GM18870 (cell line): ENCODE data around the gene TXNDC11.

ENCODE experiments used
- ATAC-seq: cut with Tn5 transposase; IDR thresholded peaks from one replicate; pipeline ENCODE4 v1.9.1; 2021; ENCODE audit warnings: moderate library complexity; ENCODE audit not compliant: unreplicated experiment

The TXNDC11 gene

DNA sequence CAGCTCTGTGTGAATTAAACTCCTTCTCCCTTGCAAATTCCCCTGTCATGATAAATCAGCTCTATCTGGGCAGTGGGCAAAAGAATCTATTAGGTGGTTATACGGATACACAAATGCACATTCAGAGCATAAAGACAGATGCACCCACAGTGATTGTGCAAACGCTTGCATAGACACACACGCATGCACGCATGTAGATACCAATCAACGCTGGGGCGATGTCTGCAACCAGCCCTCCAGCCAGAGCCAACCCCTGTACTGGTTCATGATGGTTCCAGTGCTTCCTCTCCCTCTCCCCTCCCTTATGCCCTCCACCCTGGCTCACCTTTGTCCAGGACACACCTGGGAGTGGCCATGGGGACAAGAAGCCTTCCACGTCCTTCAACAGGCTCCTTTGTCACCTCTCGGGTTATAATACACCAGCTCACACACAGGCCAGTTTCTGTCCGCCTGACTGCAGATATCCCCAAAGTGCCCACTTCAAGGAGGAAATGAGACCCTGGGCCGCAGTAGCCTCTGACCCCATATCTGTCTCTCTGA lies 107.5 kb downstream of the TXNDC11 start:
- ATAC-seq: no peak

DNA sequence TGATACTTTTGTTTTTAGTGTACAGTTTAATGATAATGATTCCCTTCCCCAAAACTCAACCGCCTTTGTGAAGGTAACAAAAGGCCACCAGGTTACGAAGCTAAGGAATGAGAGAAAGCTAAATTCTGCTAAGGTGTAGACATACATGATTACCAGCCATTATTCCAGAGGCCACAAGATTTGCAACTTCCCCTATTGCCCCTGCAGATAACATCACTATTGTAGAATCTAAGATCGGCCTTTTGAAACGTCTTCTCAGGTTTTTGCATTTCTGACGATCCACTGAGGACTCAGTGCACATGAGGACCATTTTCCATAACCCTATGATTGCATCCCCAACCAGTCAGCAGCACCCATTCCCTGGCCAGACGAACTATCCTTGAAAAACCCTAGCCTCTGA lies 108.3 kb downstream of the TXNDC11 start:
- no peak for ATAC-seq

- no peak for ATAC-seq
Measured at GRCh38 chr16:11633113-11633512, 109.5 kb downstream of the TXNDC11 start.

GRCh38 chr16:11632455-11632939 lies 110.2 kb downstream of the TXNDC11 start:
- no peak for ATAC-seq

DNA sequence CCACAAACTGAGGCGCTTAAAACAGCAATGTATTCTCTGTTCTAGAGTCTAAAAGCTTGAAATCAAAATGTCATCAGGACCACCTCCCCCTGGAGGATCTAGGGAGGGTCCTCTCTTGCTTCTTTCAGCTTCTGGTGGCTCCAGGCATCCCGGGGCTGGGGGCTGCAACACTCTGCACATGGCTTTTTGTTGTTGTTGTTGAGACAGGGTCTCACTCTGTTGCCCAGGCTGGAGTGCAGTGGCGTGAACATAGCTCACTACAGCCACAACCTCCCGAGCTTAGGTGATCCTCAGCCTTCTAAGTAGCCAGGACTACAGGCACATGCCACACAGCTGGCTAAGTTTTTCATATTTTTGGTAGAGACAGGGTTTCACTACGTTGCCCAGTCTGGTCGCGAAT lies 111.4 kb downstream of the TXNDC11 start:
- ATAC-seq: no peak

GRCh38 chr16:11630768-11631056 lies 111.9 kb downstream of the TXNDC11 start:
- no peak for ATAC-seq

DNA sequence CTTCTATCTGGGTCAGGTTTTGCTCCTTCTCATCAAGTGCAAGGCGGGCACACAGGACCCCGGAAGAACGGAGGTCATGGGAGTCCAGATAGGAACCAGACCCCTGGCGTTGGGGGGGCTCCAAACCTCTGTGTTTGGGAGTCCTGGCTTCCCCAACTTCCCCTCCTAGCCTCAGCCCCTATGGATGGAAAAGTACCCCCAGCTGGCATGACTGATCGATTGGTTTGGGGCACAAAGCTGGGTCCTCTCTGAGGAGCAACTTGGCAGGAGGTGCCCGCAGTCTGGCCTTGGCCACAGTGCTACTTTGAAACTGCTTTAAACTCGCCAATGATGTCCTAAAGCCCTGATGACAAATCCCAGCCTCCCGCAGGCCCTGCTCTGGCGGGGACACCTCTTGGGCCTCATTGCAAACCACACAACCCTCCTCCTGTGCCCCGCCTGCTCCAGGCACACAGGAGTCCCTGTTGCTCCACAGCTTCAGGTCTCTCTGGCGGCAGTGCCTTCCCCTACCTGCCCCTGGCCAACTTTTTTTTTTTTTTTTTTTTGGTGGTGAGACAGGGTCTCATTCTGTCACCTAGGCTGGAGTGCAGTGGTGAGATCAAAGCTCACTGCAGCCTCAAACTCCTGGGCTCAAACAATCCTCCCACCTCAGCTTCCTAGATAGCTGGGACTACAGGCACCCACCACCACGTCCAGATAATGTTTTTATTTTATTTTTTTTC lies 112.5 kb downstream of the TXNDC11 start:
- no peak for ATAC-seq
